Endodermal cell (in vitro differentiated cells): ENCODE measurements around the gene TANK. TPM values are rescaled to one million over a fixed set of nuclear protein-coding genes. Genes with fewer than 3 reads are reported as not detected.

ENCODE experiments used
- DNase-seq: peaks from one replicate; pipeline ENCODE4 v3.0.0-alpha.2; 2017
- H3K27ac ChIP-seq: 2 replicates; pipeline ENCODE4 v1.5.1; 2013; ENCODE audit warnings: mild to moderate bottlenecking, low read depth, low read length, moderate library complexity
- H3K27me3 ChIP-seq: 2 replicates; pipeline ENCODE4 v1.6.1; 2013; ENCODE audit warnings: mild to moderate bottlenecking, low read length, moderate library complexity; ENCODE audit not compliant: insufficient read depth, control insufficient read depth, poor library complexity, severe bottlenecking
- H3K36me3 ChIP-seq: 2 replicates; pipeline ENCODE4 v1.7.0; 2013; ENCODE audit warnings: mild to moderate bottlenecking, low read length, moderate library complexity; ENCODE audit not compliant: control insufficient read depth, insufficient read depth
- H3K4me1 ChIP-seq: one replicate; pipeline ENCODE4 v1.7.0; 2013; ENCODE audit warnings: low read length; ENCODE audit not compliant: control insufficient read depth, insufficient read depth
- H3K4me3 ChIP-seq: 2 replicates; pipeline ENCODE4 v1.5.1; 2013; ENCODE audit warnings: mild to moderate bottlenecking, low read length, moderate library complexity
- H3K9ac ChIP-seq: 2 replicates; pipeline ENCODE4 v1.6.1; 2013; ENCODE audit warnings: mild to moderate bottlenecking, low read length, moderate library complexity; ENCODE audit not compliant: poor library complexity, severe bottlenecking; ENCODE audit errors: extremely low read depth
- H3K9me3 ChIP-seq: 2 replicates; pipeline ENCODE4 v1.6.1; 2013; ENCODE audit warnings: mild to moderate bottlenecking, low read length, moderate library complexity; ENCODE audit not compliant: control insufficient read depth
- H3K27ac Mint-ChIP-seq: 2 replicates; pipeline ENCODE4 v1.8.0; 2020; ENCODE audit warnings: mixed read lengths
- H3K27me3 Mint-ChIP-seq: 2 replicates; pipeline ENCODE4 v1.8.0; 2021; ENCODE audit warnings: mild to moderate bottlenecking, mixed read lengths; ENCODE audit not compliant: insufficient read depth
- H3K36me3 Mint-ChIP-seq: 2 replicates; pipeline ENCODE4 v1.8.0; 2020; ENCODE audit warnings: low read depth, mixed read lengths
- H3K4me1 Mint-ChIP-seq: 2 replicates; pipeline ENCODE4 v1.8.0; 2020; ENCODE audit warnings: mixed read lengths
- H3K4me3 Mint-ChIP-seq: 2 replicates; pipeline ENCODE4 v1.8.0; 2020; ENCODE audit warnings: mild to moderate bottlenecking, moderate library complexity, mixed read lengths
- H3K9me3 Mint-ChIP-seq: 2 replicates; pipeline ENCODE4 v1.8.0; 2020; ENCODE audit warnings: mild to moderate bottlenecking, mixed read lengths
- CTCF ChIP-seq: fragments of 200-600 bp; sonication (generic); conservative IDR thresholded peaks from 2 replicates; pipeline ENCODE4 v1.5.0; 2021; ENCODE audit warnings: antibody characterized with exemption, mild to moderate bottlenecking
- WGBS, 2 experiments: methylation state at CpG; one replicate each; pipeline versions ENCODE4 v1.1.5 to v1.1.7; 2013; ENCODE audit warnings: missing lambda C conversion rate in 2 of 2, mixed read lengths in 1 of 2; ENCODE audit not compliant: insufficient coverage in 1 of 2, insufficient read length in 1 of 2; 5-methylcytosine and 5-hydroxymethylcytosine counted together
- total RNA-seq, 2 donors: library from RNA; stranded (reverse); fragmentation: NEBNext Ultra II Directional in 1 of 2; extraction: Animal tissue kit (Norgen Biotek cat#: 25700) in 1 of 2; gene quantifications; 2 replicates in 1 of 2; 3 replicates in 1 of 2; pipeline ENCODE4 v1.2.1, GENCODE V29; 2021

The TANK gene
- total RNA-seq, 2 donors from 2014 or later, result 22.4 to 33.2 TPM

- H3K4me1 Mint-ChIP-seq, result no peaks in the 10 kb centered on the region
- no peak for DNase-seq
- peaks cover 35% of the 10 kb centered on the region for H3K9me3 Mint-ChIP-seq
Measured at GRCh38 chr2:161146209-161146775, 13.9 kb upstream of the TANK start.

GRCh38 chr2:161146996-161147395 lies 13.2 kb upstream of the TANK start:
- H3K27me3 Mint-ChIP-seq, result peaks cover 7% of the 10 kb centered on the region
- no peak overlapping the region for H3K4me3 Mint-ChIP-seq
- H3K36me3 ChIP-seq, result no peaks in the 10 kb centered on the region
- TF ChIP-seq CTCF, result no peak
- no peaks in the 10 kb centered on the region for H3K4me1 Mint-ChIP-seq
- WGBS, 2 experiments, result 90% methylated on average over 3 of the region's 3 CpGs; no CpG with 5 or more reads in 1 of the 2 experiments
- H3K4me3 ChIP-seq, result no peak overlapping the region
- H3K36me3 Mint-ChIP-seq, result no peaks in the 10 kb centered on the region
- H3K9me3 ChIP-seq, result peaks cover 38% of the 10 kb centered on the region
- no peaks in the 10 kb centered on the region for H3K4me1 ChIP-seq
- H3K9me3 Mint-ChIP-seq, result peaks cover 42% of the 10 kb centered on the region
- DNase-seq, result no peak
- no peaks in the 10 kb centered on the region for H3K27me3 ChIP-seq
- H3K27ac ChIP-seq, result no peak overlapping the region
- no peak overlapping the region for H3K27ac Mint-ChIP-seq
- no peak overlapping the region for H3K9ac ChIP-seq

More at GRCh38 chr2:161146209-161146775, 13.9 kb upstream of the TANK start:
- H3K9me3 ChIP-seq, result peaks cover 31% of the 10 kb centered on the region
- TF ChIP-seq CTCF, result no peak
- H3K27ac ChIP-seq, result no peak overlapping the region
- Mint-ChIP-seq H3K36me3 (no peaks in the 10 kb centered on the region), H3K27ac (no peak overlapping the region), H3K4me3 (no peak overlapping the region), H3K27me3 (peaks cover 7% of the 10 kb centered on the region)
- H3K27me3 ChIP-seq, result no peaks in the 10 kb centered on the region
- no peak overlapping the region for H3K4me3 ChIP-seq
- H3K4me1 ChIP-seq, result no peaks in the 10 kb centered on the region
- H3K9ac ChIP-seq, result no peak overlapping the region
- H3K36me3 ChIP-seq, result no peaks in the 10 kb centered on the region

- no peak for TF ChIP-seq CTCF
- WGBS, 2 experiments, result 100% methylated on average over 1 of the region's 1 CpG; no CpG with 5 or more reads in 1 of the 2 experiments
Measured at GRCh38 chr2:161147856-161148255, 12.4 kb upstream of the TANK start.

More at GRCh38 chr2:161147856-161148255, 12.4 kb upstream of the TANK start:
- Histone ChIP-seq H3K27ac (no peak overlapping the region), H3K4me1 (no peaks in the 10 kb centered on the region), H3K9ac (no peak overlapping the region), H3K36me3 (no peaks in the 10 kb centered on the region), H3K27me3 (no peaks in the 10 kb centered on the region), H3K4me3 (no peak overlapping the region), H3K9me3 (peaks cover 44% of the 10 kb centered on the region)
- H3K27ac Mint-ChIP-seq, result no peak overlapping the region
- no peaks in the 10 kb centered on the region for H3K4me1 Mint-ChIP-seq
- no peak overlapping the region for H3K4me3 Mint-ChIP-seq
- peaks cover 7% of the 10 kb centered on the region for H3K27me3 Mint-ChIP-seq
- no peaks in the 10 kb centered on the region for H3K36me3 Mint-ChIP-seq
- peaks cover 46% of the 10 kb centered on the region for H3K9me3 Mint-ChIP-seq
- no peak for DNase-seq
